NCI-H1092 (cell line): ENCODE measurements around the gene RAVER2.
"Not testable (repeated sequence)": the region's sequence is repeated elsewhere in the genome, so short reads cannot be mapped to it uniquely, and the experiment has no call there.

Experiments
- DNase-seq: peaks from one replicate; lab custom pipeline; 2025; lab: John Stamatoyannopoulos, UW

Gene RAVER2

GRCh38 chr1:64811131-64811530 is 66.3 kb downstream of the RAVER2 start:
- DNase-seq = no peak

GRCh38 chr1:64814427-64814826 is 69.6 kb downstream of the RAVER2 start:
- no peak for DNase-seq

- DNase-seq = not testable (repeated sequence)
Measured at GRCh38 chr1:64817364-64817763, 72.5 kb downstream of the RAVER2 start.

GRCh38 chr1:64820572-64820971 is 75.7 kb downstream of the RAVER2 start:
- not testable (repeated sequence) for DNase-seq

GRCh38 chr1:64822621-64823020 is 77.7 kb downstream of the RAVER2 start:
- DNase-seq = no peak

- DNase-seq = peak; percentile 60
Measured at GRCh38 chr1:64823691-64824476, 79.0 kb downstream of the RAVER2 start.

GRCh38 chr1:64826991-64827390 is 82.1 kb downstream of the RAVER2 start:
- no peak for DNase-seq

- DNase-seq = no peak
Measured at GRCh38 chr1:64828829-64829228, 84.0 kb downstream of the RAVER2 start.

- DNase-seq = no peak
Measured at GRCh38 chr1:64829411-64830029, 84.6 kb downstream of the RAVER2 start.

GRCh38 chr1:64830030-64830651 is 85.3 kb downstream of the RAVER2 start:
- no peak for DNase-seq

GRCh38 chr1:64834734-64835133 is 89.9 kb downstream of the RAVER2 start:
- DNase-seq = no peak

- no peak for DNase-seq
Measured at GRCh38 chr1:64836802-64837201, 91.9 kb downstream of the RAVER2 start.

GRCh38 chr1:64838486-64838885 is 93.6 kb downstream of the RAVER2 start:
- no peak for DNase-seq

- no peak for DNase-seq
Measured at GRCh38 chr1:64839261-64839660, 94.4 kb downstream of the RAVER2 start.

GRCh38 chr1:64839732-64840405 is 95.0 kb downstream of the RAVER2 start:
- no peak for DNase-seq

- no peak for DNase-seq
Measured at GRCh38 chr1:64841330-64842065, 96.6 kb downstream of the RAVER2 start.

- DNase-seq = no peak
Measured at GRCh38 chr1:64842224-64842623, 97.3 kb downstream of the RAVER2 start.

- no peak for DNase-seq
Measured at GRCh38 chr1:64843675-64844074, 98.8 kb downstream of the RAVER2 start.

GRCh38 chr1:64844175-64844574 is 99.3 kb downstream of the RAVER2 start:
- no peak for DNase-seq

GRCh38 chr1:64844609-64845008 is 99.7 kb downstream of the RAVER2 start:
- no peak for DNase-seq

GRCh38 chr1:64845831-64846425 is 101.1 kb downstream of the RAVER2 start:
- no peak for DNase-seq
